ENCODE results near the gene DNAJC18. TPM values are rescaled to one million over a fixed set of nuclear protein-coding genes. Genes with fewer than 3 reads are reported as not detected.
"Not testable (repeated sequence)": the region's sequence is repeated elsewhere in the genome, so short reads cannot be mapped to it uniquely, and the experiment has no call there.

DNAJC18 gene
- total RNA-seq, 4 donors from 2014 or later: 7.6 to 27.7 (median 14.5) TPM

- H3K4me3 ChIP-seq: no peak overlapping the region
- 64 to 70% methylated on average over 6 of the region's 6 CpGs for WGBS, 2 donors (ENCODE audit: low coverage in 1 of 2)
Observed at GRCh38 chr5:139413963-139414362, 25.4 kb downstream of the DNAJC18 start.

DNA sequence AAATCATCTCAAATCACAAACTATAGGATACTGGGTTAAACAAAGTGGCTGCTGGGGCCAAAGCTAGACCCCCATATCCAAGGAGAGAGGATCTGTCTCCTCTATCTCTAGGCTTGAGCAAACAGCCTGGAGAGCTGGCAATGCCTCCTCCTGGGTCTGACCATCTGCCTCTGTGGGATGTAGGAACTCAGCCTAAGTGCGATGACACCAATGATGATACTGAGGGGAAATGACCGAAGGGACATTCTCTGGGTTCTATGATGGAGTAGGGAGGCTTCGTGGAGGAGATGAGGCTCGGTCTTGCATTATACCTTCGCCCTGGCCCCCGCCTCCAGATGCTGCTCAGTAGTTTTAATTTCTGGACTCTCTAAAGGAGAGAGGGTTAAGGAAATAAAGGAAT, 26.2 kb downstream of the DNAJC18 start:
- H3K9me3 ChIP-seq: no peaks in the 10 kb centered on the region
- H3K27me3 ChIP-seq: no peaks in the 10 kb centered on the region
- peaks cover 0 to 28% of the 10 kb centered on the region in 2 donors for H3K36me3 ChIP-seq
- H3K4me1 ChIP-seq: peaks cover 5 to 49% (median 30%) of the 10 kb centered on the region in 3 donors
- H3K4me3 ChIP-seq: no peak overlapping the region
- no peak for ATAC-seq
- TF ChIP-seq EP300 (IDR thresholded peaks at IDR 0.05): no peak
- no peak for TF ChIP-seq POLR2A (IDR thresholded peaks at IDR 0.05)
- TF ChIP-seq POLR2AphosphoS5 (IDR thresholded peaks at IDR 0.05): no peak
- TF ChIP-seq, protein P1, sequence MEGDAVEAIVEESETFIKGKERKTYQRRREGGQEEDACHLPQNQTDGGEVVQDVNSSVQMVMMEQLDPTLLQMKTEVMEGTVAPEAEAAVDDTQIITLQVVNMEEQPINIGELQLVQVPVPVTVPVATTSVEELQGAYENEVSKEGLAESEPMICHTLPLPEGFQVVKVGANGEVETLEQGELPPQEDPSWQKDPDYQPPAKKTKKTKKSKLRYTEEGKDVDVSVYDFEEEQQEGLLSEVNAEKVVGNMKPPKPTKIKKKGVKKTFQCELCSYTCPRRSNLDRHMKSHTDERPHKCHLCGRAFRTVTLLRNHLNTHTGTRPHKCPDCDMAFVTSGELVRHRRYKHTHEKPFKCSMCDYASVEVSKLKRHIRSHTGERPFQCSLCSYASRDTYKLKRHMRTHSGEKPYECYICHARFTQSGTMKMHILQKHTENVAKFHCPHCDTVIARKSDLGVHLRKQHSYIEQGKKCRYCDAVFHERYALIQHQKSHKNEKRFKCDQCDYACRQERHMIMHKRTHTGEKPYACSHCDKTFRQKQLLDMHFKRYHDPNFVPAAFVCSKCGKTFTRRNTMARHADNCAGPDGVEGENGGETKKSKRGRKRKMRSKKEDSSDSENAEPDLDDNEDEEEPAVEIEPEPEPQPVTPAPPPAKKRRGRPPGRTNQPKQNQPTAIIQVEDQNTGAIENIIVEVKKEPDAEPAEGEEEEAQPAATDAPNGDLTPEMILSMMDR (IDR thresholded peaks at IDR 0.05): no peak
- peak overlapping the region in 2 of 4 donors; percentile 76 to 82 for H3K27ac ChIP-seq
- WGBS, 2 donors (ENCODE audit: low coverage in 1 of 2): 90 to 95% methylated on average over 5 to 6 of the region's 6 CpGs

More at GRCh38 chr5:139413963-139414362, 25.4 kb downstream of the DNAJC18 start:
- peaks cover 5 to 57% (median 30%) of the 10 kb centered on the region in 3 donors for H3K4me1 ChIP-seq
- H3K27ac ChIP-seq: peak overlapping the region; percentile 69 to 82 (median 78)
- ATAC-seq: no peak
- H3K36me3 ChIP-seq: peaks cover 0 to 29% of the 10 kb centered on the region in 2 donors
- H3K9me3 ChIP-seq: no peaks in the 10 kb centered on the region
- no peaks in the 10 kb centered on the region for H3K27me3 ChIP-seq
- TF ChIP-seq POLR2A (IDR thresholded peaks at IDR 0.05) (no peak), POLR2AphosphoS5 (IDR thresholded peaks at IDR 0.05) (no peak), EP300 (IDR thresholded peaks at IDR 0.05) (no peak)
- TF ChIP-seq, protein P1 (IDR thresholded peaks at IDR 0.05): no peak

DNA sequence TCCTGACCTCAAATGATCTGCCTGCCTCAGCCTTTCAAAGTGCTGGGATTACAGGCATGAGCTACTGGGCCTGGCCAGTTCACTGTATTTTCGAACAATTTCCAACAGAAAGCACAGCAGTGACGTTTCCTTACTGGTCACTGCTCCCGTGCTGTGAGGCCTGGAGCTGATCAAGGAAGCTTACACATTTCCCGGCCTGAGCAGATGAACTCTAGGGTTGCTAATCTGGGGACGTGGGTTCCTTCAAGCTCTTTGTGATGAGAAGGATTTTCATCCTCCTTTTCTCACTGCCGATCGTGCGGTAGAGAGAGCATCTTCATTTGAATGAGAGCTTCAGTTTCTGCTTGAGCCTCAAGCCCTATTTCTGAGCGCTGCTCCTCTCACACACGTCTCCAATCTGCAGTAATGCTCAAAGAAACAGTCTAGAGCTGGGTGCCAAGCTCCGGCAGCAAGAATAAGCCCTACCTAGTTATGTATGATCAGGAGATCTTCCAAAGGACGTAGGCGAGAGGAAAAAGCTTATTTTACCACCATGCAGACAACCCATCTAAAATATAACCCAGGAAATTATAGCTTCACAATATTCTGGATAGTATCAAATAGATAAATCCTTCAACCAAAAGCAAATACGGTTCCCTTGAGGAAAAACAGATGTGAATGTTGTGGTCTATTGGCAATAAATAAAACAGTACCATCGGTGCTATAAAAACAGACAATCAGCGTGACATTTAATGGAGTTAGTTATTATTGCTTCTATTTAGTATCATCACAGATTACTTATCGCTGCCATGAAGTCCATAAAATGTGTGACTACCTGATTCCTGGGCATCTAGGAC, 28.1 kb downstream of the DNAJC18 start:
- ATAC-seq: no peak
- Histone ChIP-seq H3K4me3 (no peak overlapping the region), H3K27me3 (no peaks in the 10 kb centered on the region), H3K36me3 (peaks cover 0 to 28% of the 10 kb centered on the region in 2 donors), H3K27ac (peak overlapping the region in 3 of 4 donors; percentile 15 to 68 (median 36)), H3K9me3 (no peaks in the 10 kb centered on the region), H3K4me1 (peaks cover under 1 to 30% (median 17%) of the 10 kb centered on the region in 3 donors)
- no peak for TF ChIP-seq POLR2A (IDR thresholded peaks at IDR 0.05)
- TF ChIP-seq, protein P1 (IDR thresholded peaks at IDR 0.05): no peak
- TF ChIP-seq EP300 (IDR thresholded peaks at IDR 0.05): no peak
- no peak for TF ChIP-seq POLR2AphosphoS5 (IDR thresholded peaks at IDR 0.05)
- 42 to 64% methylated on average over 6 to 15 of the region's 17 CpGs for WGBS, 2 donors (ENCODE audit: low coverage in 1 of 2)

DNA sequence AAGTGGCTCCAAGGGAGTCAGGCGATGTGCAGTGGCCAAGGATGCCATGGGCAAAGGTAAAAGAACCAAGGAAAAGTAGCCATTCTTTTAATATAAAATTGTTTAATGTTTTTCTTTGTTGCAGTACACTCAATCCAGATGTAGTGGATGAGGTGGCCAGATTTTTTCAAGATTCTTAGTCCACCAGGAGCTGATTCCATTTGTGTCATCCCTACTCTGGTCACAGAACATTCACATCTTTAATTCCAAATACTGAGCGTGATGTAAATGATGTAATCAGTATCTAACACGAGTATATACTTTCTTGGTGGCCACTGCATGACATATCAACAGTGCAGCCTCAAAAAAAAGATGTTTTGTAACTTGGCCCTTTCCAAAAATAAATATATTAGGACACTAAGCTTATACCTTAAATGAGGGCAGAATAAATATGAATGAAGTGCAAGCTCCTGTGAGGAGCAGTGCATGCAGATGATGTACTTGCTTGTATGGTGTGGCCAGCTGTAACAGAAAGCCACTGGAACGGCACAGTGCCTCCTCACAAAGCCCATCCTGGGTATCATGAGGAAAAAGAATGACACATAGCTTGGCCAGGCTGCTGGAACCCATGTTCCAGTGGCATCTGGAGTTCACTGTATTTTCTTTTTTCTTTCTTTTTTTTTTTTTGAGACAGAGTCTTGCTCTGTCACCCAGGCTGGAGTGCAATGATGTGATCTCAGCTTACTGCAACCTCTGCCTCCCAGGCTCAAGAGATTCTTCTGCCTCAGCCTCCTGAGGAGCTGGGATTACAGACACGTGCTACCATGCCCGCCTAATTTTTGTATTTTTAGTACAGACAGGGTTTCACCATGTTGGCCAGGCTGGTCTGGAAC, 29.0 kb downstream of the DNAJC18 start:
- TF ChIP-seq, protein P1 (IDR thresholded peaks at IDR 0.05): no peak
- TF ChIP-seq EP300 (IDR thresholded peaks at IDR 0.05) (no peak), POLR2A (IDR thresholded peaks at IDR 0.05) (no peak), POLR2AphosphoS5 (IDR thresholded peaks at IDR 0.05) (no peak)
- 49 to 53% methylated on average over 5 to 6 of the region's 6 CpGs for WGBS, 2 donors (ENCODE audit: low coverage in 1 of 2)
- H3K27me3 ChIP-seq: no peaks in the 10 kb centered on the region
- no peaks in the 10 kb centered on the region for H3K9me3 ChIP-seq
- peaks cover 0 to 28% of the 10 kb centered on the region in 2 donors for H3K36me3 ChIP-seq
- peaks cover 0 to 21% (median 12%) of the 10 kb centered on the region in 3 donors for H3K4me1 ChIP-seq
- peak overlapping the region in 3 of 4 donors; percentile 15 to 68 (median 36) for H3K27ac ChIP-seq
- ATAC-seq: no peak
- H3K4me3 ChIP-seq: no peak overlapping the region

DNA sequence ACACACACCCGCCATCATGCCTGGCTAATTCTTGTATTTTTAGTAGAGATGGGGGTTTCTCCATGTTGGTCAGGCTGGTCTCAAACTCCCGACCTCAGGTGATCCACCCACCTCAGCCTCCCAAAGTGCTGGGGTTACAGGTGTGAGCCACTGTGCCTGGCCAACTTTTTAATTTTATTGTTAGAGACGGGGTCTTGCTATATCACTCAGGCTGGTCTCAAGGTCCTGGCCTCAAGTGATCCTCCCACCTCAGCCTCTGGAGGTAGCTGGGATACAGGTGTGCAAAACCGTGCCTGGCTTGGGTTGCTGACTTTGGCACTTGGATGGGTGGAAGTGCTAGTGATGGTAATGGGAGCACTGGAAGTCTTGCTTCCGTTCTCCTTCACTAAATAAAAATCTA, 30.2 kb downstream of the DNAJC18 start:
- H3K4me3 ChIP-seq, ATAC-seq, H3K27me3 ChIP-seq, H3K27ac ChIP-seq, H3K9me3 ChIP-seq: not testable (repeated sequence)
- WGBS, 2 donors (ENCODE audit: low coverage in 1 of 2): 90 to 100% methylated on average over 3 of the region's 5 CpGs
- H3K36me3 ChIP-seq: peaks cover 0 to 28% of the 10 kb centered on the region in 2 donors
- H3K4me1 ChIP-seq: peaks cover 0 to 15% (median 0%) of the 10 kb centered on the region in 3 donors

Measured in gastroesophageal sphincter (tissue), 4 donors.